Motor neuron (in vitro differentiated cells): ENCODE data around the gene IFIT1B. TPM values are rescaled to one million over a fixed set of nuclear protein-coding genes. Genes with fewer than 3 reads are reported as not detected.

Source experiments
- total RNA-seq, 8 experiments: library from RNA; unstranded; fragments of 300-600 nt; gene quantifications; 2 replicates each; pipeline versions ENCODE4 v1.2.3 to v1.2.4, GENCODE V29; 2022

Gene IFIT1B
- total RNA-seq, 8 experiments from 2014 or later, result 0.13 to 0.57 (median 0.53) TPM

Other genes starting within 250 kb of the IFIT1B start
- 1 to 10 TPM in 5 of 8 experiments, under 1 TPM in 3; 0.17 to 7.1 (median 1.4) TPM for gene CH25H, start 170.7 kb upstream of the IFIT1B start, total RNA-seq
- 100 to 1,000 TPM in 2 of 8 experiments, 10 to 100 TPM in 6; 21.1 to 350 (median 36.2) TPM for gene LIPA, start 126.3 kb upstream of the IFIT1B start, total RNA-seq
- gene IFIT2, start 76.0 kb upstream of the IFIT1B start, total RNA-seq, result 100 to 1,000 TPM in 1 of 8 experiments, 10 to 100 TPM in 3, under 1 TPM in 4; 0.29 to 117 (median 7.7) TPM
- 100 to 1,000 TPM in 1 of 8 experiments, 10 to 100 TPM in 3, under 1 TPM in 4; 0.65 to 240 (median 15.1) TPM for gene IFIT3, start 50.1 kb upstream of the IFIT1B start, total RNA-seq
- gene IFIT1, start 14.6 kb downstream of the IFIT1B start, total RNA-seq, result 100 to 1,000 TPM in 1 of 8 experiments, 10 to 100 TPM in 3, 1 to 10 TPM in 4; 1.5 to 889 (median 8.4) TPM
- gene IFIT5, start 36.5 kb downstream of the IFIT1B start, total RNA-seq, result 10 to 100 TPM; 18.6 to 45.2 (median 21.8) TPM
- gene SLC16A12, start 157.5 kb downstream of the IFIT1B start, total RNA-seq, result 10 to 100 TPM in 1 of 8 experiments, under 1 TPM in 4, not detected in 3; under 0.01 to 15.8 (median 0.14) TPM